Measurements from ENCODE around the gene RHBDL1.

Gene RHBDL1

DNA sequence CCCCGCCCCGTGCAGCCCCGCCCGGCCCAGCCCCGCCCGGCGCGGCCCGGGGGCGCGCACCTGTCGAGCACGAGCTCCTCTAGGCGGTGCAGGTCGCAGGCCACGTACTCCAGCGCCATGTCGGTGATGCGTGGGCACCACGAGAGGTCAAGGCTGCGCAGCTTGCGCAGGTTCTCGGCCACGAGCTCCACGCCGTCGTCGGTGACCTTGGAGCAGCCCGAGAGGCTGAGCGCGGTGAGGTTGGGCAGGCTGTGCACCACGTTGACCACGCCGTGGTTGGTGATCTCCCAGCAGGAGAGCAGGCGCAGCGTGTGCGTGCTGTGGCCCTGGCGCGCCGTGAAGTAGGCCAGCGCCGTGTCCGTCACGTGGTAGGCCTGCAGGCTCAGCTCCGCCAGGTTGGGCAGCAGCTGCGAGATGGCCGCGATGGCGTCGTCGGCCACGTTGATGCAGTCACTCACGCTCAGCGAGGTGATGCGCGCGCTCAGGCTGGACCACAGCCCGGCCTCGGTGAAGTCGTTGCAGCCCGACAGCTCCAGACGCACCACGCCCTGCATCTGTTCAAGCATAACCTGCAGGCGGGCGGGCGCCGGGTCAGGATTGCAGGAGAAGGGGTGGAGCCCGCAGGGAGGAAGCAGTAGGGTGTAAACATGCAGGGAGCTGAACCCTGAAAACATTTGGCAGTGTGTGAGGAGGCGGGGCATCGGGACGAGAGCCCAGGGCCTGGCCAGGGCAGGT lies 20.1 kb downstream of the RHBDL1 start:
- no peaks in the 10 kb centered on the region for H3K79me2 ChIP-seq (ENCODE audit: insufficient read depth, low read length)
- H3K4me3 ChIP-seq (ENCODE audit: low read depth in 1 of 2, low read length in 2 of 2): no peak overlapping the region
- no peak overlapping the region for H3K9ac ChIP-seq (ENCODE audit: low read depth, low read length)
- no peaks in the 10 kb centered on the region for H3K27me3 ChIP-seq (ENCODE audit: insufficient read depth, low read length, poor library complexity)
- no peak for ATAC-seq (ENCODE audit: insufficient read depth, low read depth)
- no peak for DNase-seq
- H2AFZ ChIP-seq (ENCODE audit: low read depth, low read length): no peak overlapping the region
- H3K36me3 ChIP-seq (ENCODE audit: insufficient read depth, low read length): no peaks in the 10 kb centered on the region
- H3K4me2 ChIP-seq (ENCODE audit: insufficient read depth, low read length): no peak overlapping the region
- TF ChIP-seq EZH2 (IDR thresholded peaks at IDR 0.05; ENCODE audit: borderline replicate concordance, low read depth, low read length, severe bottlenecking): no peak
- H3K27ac ChIP-seq (ENCODE audit: low read length): no peak overlapping the region
- no peaks in the 10 kb centered on the region for H3K9me3 ChIP-seq (ENCODE audit: insufficient read depth, low read length, severe bottlenecking)
- H4K20me1 ChIP-seq (ENCODE audit: insufficient read depth, low read length): peaks cover 5% of the 10 kb centered on the region; the same call in 1 of the 2 replicates
- peaks cover 5% of the 10 kb centered on the region; the same call in 1 of the 2 replicates for H3K4me1 ChIP-seq (ENCODE audit: insufficient read depth, low read length)

DNA sequence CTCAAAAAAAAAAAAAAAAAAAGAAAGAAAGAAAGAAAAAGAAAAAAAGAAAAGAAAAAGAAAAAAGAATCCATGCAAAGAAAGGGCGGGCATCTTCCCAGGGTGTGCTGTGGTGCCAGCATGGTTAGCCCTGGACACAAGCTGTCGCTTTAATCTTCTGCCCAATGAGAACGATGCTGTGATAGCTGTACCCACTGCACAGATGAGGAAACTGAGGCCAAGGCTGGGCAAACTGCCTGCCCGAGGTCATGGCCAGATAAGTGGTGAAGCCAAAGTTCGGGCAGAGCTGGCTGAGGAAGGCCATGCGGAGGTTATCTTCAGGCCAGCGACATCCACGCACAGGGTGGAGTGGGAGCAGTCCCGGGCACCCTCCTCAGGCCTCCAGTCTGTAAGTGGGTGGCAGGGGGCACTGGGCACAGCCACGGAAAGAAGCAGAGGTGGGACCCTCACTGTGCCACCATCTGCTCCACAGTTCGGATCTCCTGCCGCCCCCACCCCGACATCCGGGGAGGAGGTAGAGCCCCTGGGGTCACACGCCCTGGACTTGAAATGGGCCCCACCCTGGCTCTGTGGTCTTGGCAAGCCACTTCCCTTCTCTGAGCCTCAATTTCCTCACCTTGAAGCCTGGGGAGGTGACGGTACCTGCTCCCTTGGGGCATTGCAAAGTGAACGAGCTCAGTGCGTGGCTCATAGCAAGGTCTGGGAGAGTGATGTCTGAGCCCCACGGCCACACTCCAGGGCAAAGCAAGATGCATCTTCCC lies 23.6 kb downstream of the RHBDL1 start:
- H3K79me2 ChIP-seq (ENCODE audit: insufficient read depth, low read length): no peaks in the 10 kb centered on the region
- no peak overlapping the region for H3K9ac ChIP-seq (ENCODE audit: low read depth, low read length)
- H3K4me2 ChIP-seq (ENCODE audit: insufficient read depth, low read length): no peak overlapping the region
- H3K4me1 ChIP-seq (ENCODE audit: insufficient read depth, low read length): no peaks in the 10 kb centered on the region
- no peak overlapping the region for H3K27ac ChIP-seq (ENCODE audit: low read length)
- DNase-seq: no peak
- TF ChIP-seq EZH2 (IDR thresholded peaks at IDR 0.05; ENCODE audit: borderline replicate concordance, low read depth, low read length, severe bottlenecking) (no peak), CTCF (IDR thresholded peaks at IDR 0.05; ENCODE audit: borderline replicate concordance, extremely low read depth, low read length, poor library complexity, severe bottlenecking) (no peak)
- no peak overlapping the region for H2AFZ ChIP-seq (ENCODE audit: low read depth, low read length)
- H3K27me3 ChIP-seq (ENCODE audit: insufficient read depth, low read length, poor library complexity): no peaks in the 10 kb centered on the region
- ATAC-seq (ENCODE audit: insufficient read depth, low read depth): no peak
- H3K4me3 ChIP-seq (ENCODE audit: low read depth in 1 of 2, low read length in 2 of 2): no peak overlapping the region
- H3K9me3 ChIP-seq (ENCODE audit: insufficient read depth, low read length, severe bottlenecking): no peaks in the 10 kb centered on the region
- H3K36me3 ChIP-seq (ENCODE audit: insufficient read depth, low read length): no peaks in the 10 kb centered on the region
- peaks cover 5% of the 10 kb centered on the region for H4K20me1 ChIP-seq (ENCODE audit: insufficient read depth, low read length)

DNA sequence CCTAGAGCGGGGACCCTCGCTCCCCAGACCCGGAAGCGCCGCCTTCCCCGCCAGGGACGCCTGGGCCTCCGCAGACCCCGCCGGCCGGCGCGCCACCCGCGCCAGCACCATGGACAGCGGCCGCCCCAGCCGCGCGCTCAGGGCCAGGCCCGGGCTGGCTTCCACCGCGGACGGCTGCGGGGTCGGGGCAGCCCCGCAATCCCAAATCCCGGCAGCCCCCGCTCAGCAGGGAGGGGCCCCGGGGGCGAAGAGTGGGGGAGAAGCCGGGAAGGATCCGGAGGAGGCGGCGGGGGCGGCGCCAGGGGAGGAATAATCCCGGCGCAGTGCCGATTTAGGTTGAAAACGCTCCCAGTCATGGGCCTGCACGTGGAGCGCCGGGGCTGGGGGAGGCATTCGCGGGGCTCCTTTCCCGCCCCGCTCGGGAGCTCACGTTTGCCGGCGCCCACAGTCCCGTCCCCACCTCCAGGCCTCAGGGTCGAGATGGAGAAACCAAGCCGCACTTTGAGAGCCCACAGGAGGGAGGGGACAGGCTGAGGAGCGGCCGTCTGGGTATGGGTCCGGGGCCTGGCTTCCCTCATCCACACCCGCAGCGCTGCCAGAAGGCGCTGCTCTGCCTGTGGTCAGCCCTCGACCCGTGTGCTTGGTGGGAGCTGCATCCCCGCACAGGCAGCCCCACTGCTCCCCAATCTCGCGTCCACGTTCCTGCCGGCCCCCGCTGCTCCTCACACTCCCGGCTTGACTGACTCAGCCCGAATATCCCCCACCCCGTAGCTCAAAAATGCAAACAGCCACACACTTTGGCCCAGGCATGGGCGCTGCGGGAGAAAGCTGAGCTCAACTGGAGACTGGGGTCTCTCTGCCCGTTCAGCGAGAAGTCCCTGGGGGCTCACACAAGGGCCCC lies 25.5 kb downstream of the RHBDL1 start:
- H2AFZ ChIP-seq (ENCODE audit: low read depth, low read length): no peak overlapping the region
- H4K20me1 ChIP-seq (ENCODE audit: insufficient read depth, low read length): peaks cover 5% of the 10 kb centered on the region
- peak; percentile 91 for ATAC-seq (ENCODE audit: insufficient read depth, low read depth)
- peak; percentile 53 for DNase-seq
- no peak overlapping the region for H3K4me3 ChIP-seq (ENCODE audit: low read depth in 1 of 2, low read length in 2 of 2)
- no peak overlapping the region for H3K9ac ChIP-seq (ENCODE audit: low read depth, low read length)
- no peaks in the 10 kb centered on the region for H3K4me1 ChIP-seq (ENCODE audit: insufficient read depth, low read length)
- TF ChIP-seq CTCF (IDR thresholded peaks at IDR 0.05; ENCODE audit: borderline replicate concordance, extremely low read depth, low read length, poor library complexity, severe bottlenecking): no peak
- TF ChIP-seq EZH2 (IDR thresholded peaks at IDR 0.05; ENCODE audit: borderline replicate concordance, low read depth, low read length, severe bottlenecking): no peak
- no peaks in the 10 kb centered on the region for H3K9me3 ChIP-seq (ENCODE audit: insufficient read depth, low read length, severe bottlenecking)
- H3K27ac ChIP-seq (ENCODE audit: low read length): no peak overlapping the region
- H3K27me3 ChIP-seq (ENCODE audit: insufficient read depth, low read length, poor library complexity): no peaks in the 10 kb centered on the region
- H3K79me2 ChIP-seq (ENCODE audit: insufficient read depth, low read length): no peaks in the 10 kb centered on the region
- no peaks in the 10 kb centered on the region for H3K36me3 ChIP-seq (ENCODE audit: insufficient read depth, low read length)
- H3K4me2 ChIP-seq (ENCODE audit: insufficient read depth, low read length): no peak overlapping the region
